ENCODE data around the gene CCDC170. TPM values are rescaled to one million over a fixed set of nuclear protein-coding genes. Genes with fewer than 3 reads are reported as not detected.
"Not testable (repeated sequence)": the region's sequence is repeated elsewhere in the genome, so short reads cannot be mapped to it uniquely, and the experiment has no call there.

Gene CCDC170
- total and polyA plus RNA-seq, 9 of the 15 experiments (the other 6 are each of a cell fraction or from before 2014, with no cell fraction given) = 0.01 to 0.18 (median 0.05) TPM; not detected in 6

DNA sequence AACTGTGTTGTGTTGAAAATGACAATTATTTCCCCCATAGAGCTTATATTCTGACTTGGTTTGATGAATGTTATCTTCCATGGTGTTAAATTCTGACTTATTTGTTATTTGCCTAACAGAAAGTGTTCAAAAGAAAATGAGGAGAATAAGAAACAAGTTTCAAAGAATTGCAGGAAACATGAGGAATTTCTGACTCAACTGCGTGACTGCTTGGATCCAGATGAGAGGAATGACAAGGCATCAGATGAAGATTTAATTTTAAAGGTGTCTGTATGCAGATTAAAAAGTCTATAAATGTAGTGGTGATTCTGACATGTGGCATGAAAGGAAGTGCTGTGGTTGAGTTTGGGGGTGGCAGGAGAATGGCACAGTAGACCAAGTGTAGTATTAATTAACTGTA, 50.6 kb downstream of the CCDC170 start:
- ATAC-seq (no peak), DNase-seq (ENCODE audit: extremely low read depth in 1 of 4, low spot score in 3 of 4) (no peak), FAIRE-seq (no peak)
- 4% methylated on average over 1 of the region's 1 CpG for WGBS (ENCODE audit: insufficient coverage, low coverage, missing lambda C conversion rate)
- Histone ChIP-seq H3K4me3 (no peak overlapping the region), H3K27ac (ENCODE audit: extremely low read depth, low read depth, low read length) (no peak overlapping the region), H3K4me1 (replicated peaks in 1 of 2; ENCODE audit: control insufficient read depth in 2 of 2, insufficient read depth in 2 of 2, low read length in 2 of 2) (no peaks in the 10 kb centered on the region), H3K4me2 (ENCODE audit: insufficient read depth, low read length) (no peak overlapping the region), H3K79me2 (ENCODE audit: control insufficient read depth, insufficient read depth, low read length) (no peaks in the 10 kb centered on the region), H3K27me3 (ENCODE audit: control insufficient read depth in 2 of 2, insufficient read depth in 2 of 2, low read length in 2 of 2) (peaks cover 0 to 4% of the 10 kb centered on the region in 2 experiments; a peak in 1 of 5 replicates), H3K36me3 (ENCODE audit: control insufficient read depth, insufficient read depth, low read length) (no peaks in the 10 kb centered on the region), H4K20me1 (replicated peaks; ENCODE audit: control insufficient read depth, insufficient read depth, low read length) (no peaks in the 10 kb centered on the region), H3K9ac (ENCODE audit: insufficient read depth in 1 of 2, low read depth in 2 of 2, low read length in 2 of 2) (no peak overlapping the region), H3K9me1 (ENCODE audit: control insufficient read depth, insufficient read depth, low read length) (no peaks in the 10 kb centered on the region), H3K9me3 (replicated peaks; ENCODE audit: control insufficient read depth, insufficient read depth, low read depth, low read length) (no peaks in the 10 kb centered on the region), H2AFZ (ENCODE audit: low read depth, low read length) (no peak overlapping the region)
- intact Hi-C loops (cut with micrococcal nuclease) = no loop called here
- CTCF ChIA-PET (ENCODE audit: low intra/inter-chr PET ratio) = no interaction called here
- POLR2A ChIA-PET = no interaction called here
- no TSS peak for BruUV-seq (replicated peaks)
- TF ChIP-seq NUFIP1 (IDR thresholded peaks at IDR 0.05; ENCODE audit: partially characterized antibody) = no peak
- in situ Hi-C loops (cut with MboI) = no loop called here

DNA sequence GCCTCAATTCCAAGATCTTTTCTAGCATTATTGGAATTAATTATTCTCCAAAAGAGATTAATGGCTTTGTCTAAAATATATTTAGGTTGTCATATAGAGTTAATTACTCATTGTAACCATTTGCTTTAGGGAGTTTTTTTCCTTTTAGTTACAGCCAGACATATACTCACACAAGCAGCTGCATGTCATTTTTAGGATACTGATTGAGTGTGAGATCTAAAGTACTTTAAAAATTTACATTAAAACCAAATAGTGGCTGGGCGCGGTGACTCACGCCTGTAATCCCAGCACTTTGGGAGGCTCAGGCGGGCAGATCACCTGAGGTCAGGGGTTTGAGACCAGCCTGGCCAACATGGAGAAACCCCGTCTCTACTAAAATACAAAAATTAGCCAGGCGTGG, 51.1 kb downstream of the CCDC170 start:
- CTCF ChIA-PET (ENCODE audit: low intra/inter-chr PET ratio); FAIRE-seq; H3K79me2 ChIP-seq (ENCODE audit: control insufficient read depth, insufficient read depth, low read length); H3K9me1 ChIP-seq (ENCODE audit: control insufficient read depth, insufficient read depth, low read length); H3K27ac ChIP-seq (ENCODE audit: extremely low read depth, low read depth, low read length); ATAC-seq; H3K4me2 ChIP-seq (ENCODE audit: insufficient read depth, low read length); H2AFZ ChIP-seq (ENCODE audit: low read depth, low read length); DNase-seq (ENCODE audit: extremely low read depth in 1 of 4, low spot score in 3 of 4); H3K4me3 ChIP-seq; H3K4me1 ChIP-seq (replicated peaks in 1 of 2; ENCODE audit: control insufficient read depth in 2 of 2, insufficient read depth in 2 of 2, low read length in 2 of 2); H3K9ac ChIP-seq (ENCODE audit: insufficient read depth in 1 of 2, low read depth in 2 of 2, low read length in 2 of 2); intact Hi-C loops (cut with micrococcal nuclease); H4K20me1 ChIP-seq (replicated peaks; ENCODE audit: control insufficient read depth, insufficient read depth, low read length); in situ Hi-C loops (cut with MboI); H3K27me3 ChIP-seq (ENCODE audit: control insufficient read depth in 2 of 2, insufficient read depth in 2 of 2, low read length in 2 of 2); H3K9me3 ChIP-seq (replicated peaks; ENCODE audit: control insufficient read depth, insufficient read depth, low read depth, low read length); POLR2A ChIA-PET; H3K36me3 ChIP-seq (ENCODE audit: control insufficient read depth, insufficient read depth, low read length); BruUV-seq (replicated peaks): not testable (repeated sequence)
- 1% methylated on average over 6 of the region's 6 CpGs for WGBS (ENCODE audit: insufficient coverage, low coverage, missing lambda C conversion rate)
